GM10266 (cell line): ENCODE measurements around the gene CDCP1.

Source experiments
- DNase-seq: peaks from one replicate; pipeline ENCODE4 v3.0.0; 2012; ENCODE audit errors: extremely low spot score
- CTCF ChIP-seq: IDR thresholded peaks from 2 replicates; pipeline ENCODE4 v1.5.1; 2012; ENCODE audit warnings: mild to moderate bottlenecking, low read depth; ENCODE audit not compliant: control insufficient read depth, insufficient read depth; ENCODE audit errors: missing control alignments

CDCP1 gene

GRCh38 chr3:45098310-45098709, 47.9 kb downstream of the CDCP1 start:
- DNase-seq = no peak

GRCh38 chr3:45097296-45097883, 48.8 kb downstream of the CDCP1 start:
- no peak for TF ChIP-seq CTCF

More at GRCh38 chr3:45098310-45098709, 47.9 kb downstream of the CDCP1 start:
- no peak for TF ChIP-seq CTCF

GRCh38 chr3:45095916-45096526, 50.2 kb downstream of the CDCP1 start:
- no peak for TF ChIP-seq CTCF
- no peak for DNase-seq

More at GRCh38 chr3:45097296-45097883, 48.8 kb downstream of the CDCP1 start:
- no peak for DNase-seq

GRCh38 chr3:45093176-45093575, 53.0 kb downstream of the CDCP1 start:
- DNase-seq = no peak
- TF ChIP-seq CTCF = no peak

GRCh38 chr3:45092132-45093031, 53.8 kb downstream of the CDCP1 start:
- no peak for DNase-seq
- no peak for TF ChIP-seq CTCF

GRCh38 chr3:45090855-45091254, 55.3 kb downstream of the CDCP1 start:
- DNase-seq = no peak
- TF ChIP-seq CTCF = no peak
